ENCODE results near the gene DPP7. TPM values are rescaled to one million over a fixed set of nuclear protein-coding genes. Genes with fewer than 3 reads are reported as not detected.
A peak's percentile ranks its signal among the peaks of the same experiment; 100 is the strongest.
"Not testable (repeated sequence)": the region's sequence is repeated elsewhere in the genome, so short reads cannot be mapped to it uniquely, and the experiment has no call there.

The DPP7 gene
- total and polyA plus RNA-seq, 10 of the 15 experiments (the other 5 are each of a cell fraction or from before 2014, with no cell fraction given), result 0.68 to 245 (median 106) TPM

- TF ChIP-seq, protein P1, sequence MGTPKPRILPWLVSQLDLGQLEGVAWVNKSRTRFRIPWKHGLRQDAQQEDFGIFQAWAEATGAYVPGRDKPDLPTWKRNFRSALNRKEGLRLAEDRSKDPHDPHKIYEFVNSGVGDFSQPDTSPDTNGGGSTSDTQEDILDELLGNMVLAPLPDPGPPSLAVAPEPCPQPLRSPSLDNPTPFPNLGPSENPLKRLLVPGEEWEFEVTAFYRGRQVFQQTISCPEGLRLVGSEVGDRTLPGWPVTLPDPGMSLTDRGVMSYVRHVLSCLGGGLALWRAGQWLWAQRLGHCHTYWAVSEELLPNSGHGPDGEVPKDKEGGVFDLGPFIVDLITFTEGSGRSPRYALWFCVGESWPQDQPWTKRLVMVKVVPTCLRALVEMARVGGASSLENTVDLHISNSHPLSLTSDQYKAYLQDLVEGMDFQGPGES (IDR thresholded peaks at IDR 0.05), result no peak
- no peak for TF ChIP-seq MYB (IDR thresholded peaks at IDR 0.05; ENCODE audit: borderline replicate concordance, low read depth, low read length)
Observed at GRCh38 chr9:137136881-137137607, 22.5 kb upstream of the DPP7 start (continued).

GRCh38 chr9:137136261-137136880 lies 21.8 kb upstream of the DPP7 start:
- FAIRE-seq, result no peak
- H2AFZ ChIP-seq (ENCODE audit: control insufficient read depth, low read depth, low read length), result no peak overlapping the region
- H3K27ac ChIP-seq (ENCODE audit: control insufficient read depth, insufficient read depth), result no peak overlapping the region
- peaks cover 10 to 14% of the 10 kb centered on the region in 2 experiments for H3K27me3 ChIP-seq (replicated peaks in 1 of 2; ENCODE audit: control insufficient read depth in 2 of 2, insufficient read depth in 2 of 2, low read length in 1 of 2)
- 16% methylated on average over 27 of the region's 27 CpGs for WGBS (ENCODE audit: insufficient coverage, insufficient replicate concordance, low lambda C conversion rate, missing lambda C conversion rate)
- H3K4me3 ChIP-seq, result no peak overlapping the region
- DNase-seq (ENCODE audit: low read depth, low spot score), result no peak
- no TSS peak for BruUV-seq (replicated peaks)
- intact Hi-C loops (cut with micrococcal nuclease; ENCODE audit: unreplicated experiment), result no loop called here
- POLR2A ChIA-PET, result interaction anchor here (1.5 to 3.1 kb wide), 2 partner anchors 13 to 14 kb away, joined by 8 to 11 read pairs; no protein-coding TSS in a partner anchor
- no peaks in the 10 kb centered on the region; the same call in 2 of the 3 replicates for H3K9me3 ChIP-seq (replicated peaks; ENCODE audit: control insufficient read depth, insufficient read depth, low read length)
- H3K4me1 ChIP-seq (ENCODE audit: control insufficient read depth, insufficient read depth, low read length), result no peaks in the 10 kb centered on the region
- no peaks in the 10 kb centered on the region for H3K36me3 ChIP-seq (ENCODE audit: control insufficient read depth in 2 of 2, insufficient read depth in 2 of 2, low read length in 1 of 2)
- H3K79me2 ChIP-seq (ENCODE audit: control insufficient read depth, insufficient read depth, low read length), result no peaks in the 10 kb centered on the region
- CTCF ChIA-PET, result interaction anchor here (0.6 kb wide), 1 partner anchor 377 kb away, joined by 3 read pairs; no protein-coding TSS in a partner anchor
- no peak overlapping the region for H3K9ac ChIP-seq (ENCODE audit: control insufficient read depth, insufficient read depth, low read length)
- H3K4me2 ChIP-seq (ENCODE audit: control insufficient read depth, insufficient read depth), result no peak overlapping the region
- ATAC-seq, result peak; percentile 59
- no peaks in the 10 kb centered on the region for H4K20me1 ChIP-seq (ENCODE audit: control insufficient read depth, insufficient read depth)
- no peak for TF ChIP-seq MEF2B (IDR thresholded peaks at IDR 0.05; ENCODE audit: partially characterized antibody, poor library complexity, severe bottlenecking)
- TF ChIP-seq ETV6 (conservative IDR thresholded peaks at IDR 0.05 in 1 of 2, IDR thresholded peaks at IDR 0.05 in 1 of 2; ENCODE audit: borderline replicate concordance in 1 of 2, low read depth in 1 of 2), result no peak
- TF ChIP-seq SUZ12 (IDR thresholded peaks at IDR 0.05; ENCODE audit: unreplicated experiment), result no peak
- TF ChIP-seq PML (IDR thresholded peaks at IDR 0.05; ENCODE audit: low read length), result no peak
- no peak for TF ChIP-seq DPF2 (IDR thresholded peaks at IDR 0.05)
- TF ChIP-seq CREB1 (IDR thresholded peaks at IDR 0.05; ENCODE audit: low read depth), result no peak
- RAD21 ChIA-PET (ENCODE audit: unreplicated experiment), result interaction anchor here (0.6 kb wide), 1 partner anchor 41 kb away, joined by 4 read pairs; no protein-coding TSS in a partner anchor
- SMC1A ChIA-PET (ENCODE audit: uncharacterized antibody, unreplicated experiment), result no interaction called here
- in situ Hi-C loops (cut with MboI), result no loop called here

DNA sequence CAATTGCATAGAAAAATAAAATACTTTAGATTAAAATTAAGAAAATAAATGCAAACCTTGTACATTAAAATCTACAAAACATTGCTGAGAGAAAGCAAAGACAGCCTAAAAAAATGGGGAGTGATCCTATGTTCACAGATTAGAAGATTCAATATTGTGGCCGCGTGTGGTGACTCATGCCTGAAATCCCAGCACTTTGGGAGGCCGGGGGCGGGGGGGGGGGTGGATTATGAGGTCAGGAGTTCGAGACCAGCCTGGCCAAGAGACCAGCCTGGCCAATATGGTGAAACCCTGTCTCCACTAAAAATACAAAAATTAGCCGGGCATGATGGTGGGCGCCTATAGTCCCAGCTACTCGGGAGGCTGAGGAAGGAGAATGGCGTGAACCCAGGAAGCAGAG lies 20.6 kb upstream of the DPP7 start:
- H3K4me2 ChIP-seq (ENCODE audit: control insufficient read depth, insufficient read depth); H2AFZ ChIP-seq (ENCODE audit: control insufficient read depth, low read depth, low read length); H4K20me1 ChIP-seq (ENCODE audit: control insufficient read depth, insufficient read depth); H3K36me3 ChIP-seq (ENCODE audit: control insufficient read depth in 2 of 2, insufficient read depth in 2 of 2, low read length in 1 of 2); H3K4me3 ChIP-seq; H3K79me2 ChIP-seq (ENCODE audit: control insufficient read depth, insufficient read depth, low read length); SMC1A ChIA-PET (ENCODE audit: uncharacterized antibody, unreplicated experiment); H3K9me3 ChIP-seq (replicated peaks; ENCODE audit: control insufficient read depth, insufficient read depth, low read length); BruUV-seq (replicated peaks); DNase-seq (ENCODE audit: low read depth, low spot score); H3K9ac ChIP-seq (ENCODE audit: control insufficient read depth, insufficient read depth, low read length); ATAC-seq; H3K27ac ChIP-seq (ENCODE audit: control insufficient read depth, insufficient read depth); in situ Hi-C loops (cut with MboI); FAIRE-seq; intact Hi-C loops (cut with micrococcal nuclease; ENCODE audit: unreplicated experiment); H3K4me1 ChIP-seq (ENCODE audit: control insufficient read depth, insufficient read depth, low read length): not testable (repeated sequence)
- ChIA-PET CTCF (interaction anchor here (0.6 to 1.2 kb wide), 2 partner anchors 15 to 332 kb away, joined by 3 to 5 read pairs; no protein-coding TSS in a partner anchor), POLR2A (interaction anchor here (0.5 to 1.5 kb wide), 4 partner anchors 15 to 233 kb away, joined by 3 to 11 read pairs (median 4); no protein-coding TSS in a partner anchor), RAD21 (ENCODE audit: unreplicated experiment) (interaction anchor here (0.7 kb wide), 1 partner anchor 100 kb away, joined by 3 read pairs; no protein-coding TSS in a partner anchor)
- 57% methylated on average over 9 of the region's 9 CpGs for WGBS (ENCODE audit: insufficient coverage, insufficient replicate concordance, low lambda C conversion rate, missing lambda C conversion rate)
- peaks cover 7 to 14% of the 10 kb centered on the region in 2 experiments for H3K27me3 ChIP-seq (replicated peaks in 1 of 2; ENCODE audit: control insufficient read depth in 2 of 2, insufficient read depth in 2 of 2, low read length in 1 of 2)
